Subcutaneous preadipocyte (primary cell): Measurements from ENCODE around the gene G2E3. TPM values are rescaled to one million over a fixed set of nuclear protein-coding genes. Genes with fewer than 3 reads are reported as not detected.

ENCODE experiments used
- small RNA-seq: library from RNA; depleted of rRNA; stranded (forward); fragments of <200 nt; gene quantifications from one replicate; pipeline ENCODE3, GENCODE V24; 2012
- total RNA-seq: library from RNA; depleted of rRNA; stranded (reverse); fragments of >200 nt; gene quantifications from 2 replicates; pipeline ENCODE4 v1.2.3, GENCODE V29; 2012

The G2E3 gene
- total RNA-seq: 17.3 and 30.7 TPM in 2 replicates

GRCh38 chr14:30558675-30559555 lies at the start of gene G2E3:
Gene G2E3, plus strand, starts transcription at chr14:30559158. Its CDS starts 21,922 bp downstream, at chr14:30581080.

DNA sequence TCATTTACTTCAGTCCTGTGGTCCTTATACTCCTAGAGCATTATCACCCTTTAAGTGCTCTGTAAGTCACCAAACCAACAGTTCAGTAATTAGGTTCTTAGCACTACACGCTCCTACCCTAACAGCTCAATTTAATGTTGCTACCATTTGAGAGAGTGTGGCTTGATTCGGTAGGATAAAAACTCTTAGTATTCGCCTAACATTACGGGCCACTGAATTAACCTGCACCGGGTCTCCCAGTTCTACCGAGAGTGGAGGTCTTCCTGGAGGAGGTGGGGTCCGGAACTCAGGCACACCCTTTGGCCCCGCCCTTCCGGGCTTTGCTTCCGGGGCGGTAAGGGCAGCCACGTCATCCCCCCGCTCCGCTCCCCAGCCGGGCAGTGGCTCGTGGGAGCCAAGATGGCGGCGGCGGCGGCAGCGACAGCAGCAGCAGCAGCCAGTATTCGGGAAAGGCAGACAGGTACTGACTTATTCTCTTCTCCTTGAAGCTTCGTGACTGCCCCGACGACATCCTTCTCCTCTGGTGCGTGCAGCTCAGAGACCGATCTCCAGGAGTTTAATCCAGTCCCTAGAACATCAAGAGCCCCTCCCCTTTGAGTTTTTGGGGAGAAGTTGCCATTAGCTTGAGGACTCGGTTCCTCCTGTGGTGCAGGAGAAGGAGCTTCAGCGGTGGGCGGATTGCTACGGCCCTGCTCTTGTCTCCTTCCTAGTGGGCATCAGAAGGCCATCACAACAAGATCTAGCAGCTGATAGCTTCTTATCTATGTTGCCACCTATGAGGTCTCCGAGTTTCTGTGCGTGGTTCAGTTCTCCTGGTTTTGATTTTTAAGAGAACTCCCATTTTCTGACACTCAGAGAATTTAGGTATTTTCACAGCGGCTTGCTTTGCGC lies 63.2 kb downstream of the G2E3 start, which contains the start of gene SCFD1:
Gene SCFD1, plus strand, starts transcription at position 380 of the 891 bp plus-strand sequence. Its CDS starts 20 bp downstream, at position 400.

Small RNA genes within 50 kb of the gene (small RNA-seq; reads per million reads assigned to genes)
- not detected for gene RF02271

Other genes with a start within 250 kb of the G2E3 start
- 94.8 and 106 TPM in 2 replicates for gene SCFD1, start 63.2 kb downstream of the G2E3 start, total RNA-seq